NB4 (cell line): ENCODE measurements around the gene GATA5.

ENCODE experiments used
- DNase-seq: peaks from one replicate; pipeline ENCODE4 v3.0.0; 2010; ENCODE audit warnings: low read depth
- H3K4me3 ChIP-seq: one replicate; pipeline ENCODE4 v1.5.1; 2011; ENCODE audit warnings: mild to moderate bottlenecking, low read depth, low read length, moderate library complexity
- CTCF ChIP-seq: IDR thresholded peaks from one replicate; pipeline ENCODE4 v1.5.1; 2012; ENCODE audit warnings: low read depth, low read length
- MAX ChIP-seq: IDR thresholded peaks from 2 replicates; pipeline ENCODE4 v1.6.1; 2011; ENCODE audit warnings: low read depth, low read length
- MYC ChIP-seq: IDR thresholded peaks from 2 replicates; pipeline ENCODE4 v1.6.1; 2011; ENCODE audit warnings: low read depth, low read length
- POLR2A ChIP-seq: IDR thresholded peaks from 2 replicates; pipeline ENCODE4 v1.6.1; 2011; ENCODE audit warnings: mild to moderate bottlenecking; ENCODE audit not compliant: insufficient read length; ENCODE audit errors: extremely low read depth

The GATA5 gene

GRCh38 chr20:62441987-62442539 lies 33.7 kb downstream of the GATA5 start:
- no peak for DNase-seq
- no peak overlapping the region for H3K4me3 ChIP-seq
- TF ChIP-seq POLR2A (no peak), MYC (no peak), CTCF (no peak), MAX (no peak)

- TF ChIP-seq MAX: no peak
- no peak for TF ChIP-seq MYC
- no peak for TF ChIP-seq CTCF
- no peak for TF ChIP-seq POLR2A
- DNase-seq: peak; percentile 37
- H3K4me3 ChIP-seq: no peak overlapping the region
Observed at GRCh38 chr20:62439218-62439617, 36.6 kb downstream of the GATA5 start.

- no peak for DNase-seq
- TF ChIP-seq POLR2A: no peak
- TF ChIP-seq MAX: no peak
- TF ChIP-seq CTCF: no peak
- TF ChIP-seq MYC: no peak
- H3K4me3 ChIP-seq: no peak overlapping the region
Observed at GRCh38 chr20:62437927-62438326, 37.9 kb downstream of the GATA5 start.

- no peak for TF ChIP-seq CTCF
- TF ChIP-seq POLR2A: no peak
- TF ChIP-seq MAX: no peak
- no peak for TF ChIP-seq MYC
- H3K4me3 ChIP-seq: no peak overlapping the region
- DNase-seq: no peak
Observed at GRCh38 chr20:62437496-62437895, 38.3 kb downstream of the GATA5 start.

- TF ChIP-seq MAX: no peak
- TF ChIP-seq POLR2A: no peak
- no peak for TF ChIP-seq CTCF
- TF ChIP-seq MYC: no peak
- DNase-seq: no peak
- no peak overlapping the region for H3K4me3 ChIP-seq
Observed at GRCh38 chr20:62436692-62437091, 39.1 kb downstream of the GATA5 start.
